HepG2 (cell line): ENCODE measurements around the gene SH3BGRL2. TPM values are rescaled to one million over a fixed set of nuclear protein-coding genes. Genes with fewer than 3 reads are reported as not detected.
A peak's percentile ranks its signal among the peaks of the same experiment; 100 is the strongest.

Experiments used
- BCL6 ChIP-seq: IDR thresholded peaks from 2 replicates; pipeline ENCODE4 v1.6.1; 2016; ENCODE audit warnings: missing genetic modification reagents, missing compliant biosample characterization
- MYC ChIP-seq: sonication (generic); formaldehyde crosslinking; IDR thresholded peaks from 2 replicates; pipeline ENCODE4 v1.9.0; 2021; ENCODE audit warnings: missing genetic modification reagents, borderline replicate concordance
- NPAS2 ChIP-seq: sonication (generic); formaldehyde crosslinking; IDR thresholded peaks from 2 replicates; pipeline ENCODE4 v1.8.0; 2022; ENCODE audit warnings: mild to moderate bottlenecking, missing genetic modification reagents, borderline replicate concordance
- NR2F1 ChIP-seq, 2 experiments: fragments of 450-650 bp in 1 of 2; formaldehyde crosslinking in 1 of 2; IDR thresholded peaks; 2 replicates each; pipeline versions ENCODE4 v1.5.0 to v1.6.1; 2016 to 2020; ENCODE audit warnings: mild to moderate bottlenecking in 1 of 2, missing compliant biosample characterization in 1 of 2, missing genetic modification reagents in 1 of 2, moderate library complexity in 1 of 2
- PAXIP1 ChIP-seq: sonication (generic); formaldehyde crosslinking; conservative IDR thresholded peaks from 2 replicates; pipeline ENCODE4 v1.4.0; 2020; ENCODE audit warnings: mild to moderate bottlenecking, missing genetic modification reagents, moderate library complexity
- POLR2AphosphoS5 ChIP-seq: IDR thresholded peaks from 2 replicates; pipeline ENCODE4 v1.6.1; 2012; ENCODE audit warnings: low read depth, low read length
- RARA ChIP-seq: IDR thresholded peaks from 2 replicates; pipeline ENCODE4 v1.6.1; 2016; ENCODE audit warnings: missing genetic modification reagents, missing compliant biosample characterization
- SAP130 ChIP-seq: IDR thresholded peaks from 2 replicates; pipeline ENCODE4 v1.6.1; 2016; ENCODE audit warnings: low read depth
- STAT6 ChIP-seq: sonication (generic); formaldehyde crosslinking; IDR thresholded peaks from 2 replicates; pipeline ENCODE4 v1.4.0; 2020; ENCODE audit warnings: missing genetic modification reagents, mild to moderate bottlenecking, borderline replicate concordance
- TEAD3 ChIP-seq: optimal IDR thresholded peaks from 2 replicates; pipeline ENCODE3; 2016; ENCODE audit warnings: borderline replicate concordance
- ZBTB40 ChIP-seq, 2 experiments: fragments of 450-650 bp in 1 of 2; sonication (generic) in 1 of 2; formaldehyde crosslinking in 1 of 2; IDR thresholded peaks; 2 replicates each; pipeline versions ENCODE4 v1.6.1 to v1.8.0; 2016 to 2022; ENCODE audit warnings: antibody characterized with exemption in 1 of 2, mild to moderate bottlenecking in 1 of 2, missing genetic modification reagents in 1 of 2
- ZNF263 ChIP-seq: sonication (generic); formaldehyde crosslinking; IDR thresholded peaks from 2 replicates; pipeline ENCODE4 v1.4.0; 2020; ENCODE audit warnings: missing genetic modification reagents
- ZNF644 ChIP-seq: IDR thresholded peaks from 2 replicates; pipeline ENCODE4 v1.6.1; 2016; ENCODE audit warnings: low read depth
- polyA plus RNA-seq, 8 experiments: library from polyadenylated mRNA; depleted of rRNA in 3 of 8; stranded (reverse) in 7 of 8; unstranded in 1 of 8; fragments of >200 nt; fragmentation: Illumina TruSeq in 4 of 8; extraction: Trizol in 4 of 8; gene quantifications; 2 replicates each; pipeline versions ENCODE4 v1.2.1 to v1.2.3, GENCODE V29; 2011 to 2016; ENCODE audit warnings: low read depth in 4 of 8, missing spikeins in 1 of 8, mixed read lengths in 1 of 8; ENCODE audit not compliant: insufficient read depth in 1 of 8
- total RNA-seq, 5 experiments: library from RNA; depleted of rRNA; stranded (reverse); fragments of >200 nt; fragmentation: Illumina TruSeq; extraction: Trizol; gene quantifications; 2 replicates each; pipeline ENCODE4 v1.2.3, GENCODE V29; 2016; ENCODE audit warnings: low read depth in 1 of 5

The SH3BGRL2 gene
- total and polyA plus RNA-seq, 2 of the 13 experiments (the other 11 are each of a cell fraction or from before 2014, with no cell fraction given), result 10.9 to 28.8 TPM

GRCh38 chr6:79628466-79629288, 2.5 kb upstream of the SH3BGRL2 start (continued):
- TF ChIP-seq ZBTB40 (IDR thresholded peaks at IDR 0.05) (peak; percentile 84), ZBTB40 (CRISPR knock-in tag; IDR thresholded peaks at IDR 0.05) (peak; percentile 98), STAT6 (CRISPR knock-in tag) (no peak), MYC (CRISPR knock-in tag) (no peak), SAP130 (peak; percentile 43; the same call in 1 of the 2 replicates), NR2F1 (CRISPR knock-in tag; IDR thresholded peaks at IDR 0.05) (peak in 1 of 2 experiments; percentile 68; a peak in 1 of 4 replicates), ZNF644 (0 out of 2 replicates have a peak, but pooled peaks have one; percentile 32), BCL6 (CRISPR knock-in tag) (peak; percentile 64; the same call in 1 of the 2 replicates), ZNF263 (CRISPR knock-in tag) (no peak), POLR2AphosphoS5 (no peak), TEAD3 (CRISPR knock-in tag) (peak; percentile 23), PAXIP1 (CRISPR knock-in tag) (0 out of 2 replicates have a peak, but pooled peaks have one; percentile 28), NPAS2 (CRISPR knock-in tag) (no peak), RARA (CRISPR knock-in tag) (peak; percentile 34; the same call in 1 of the 2 replicates)
